DMS79 treated with DMSO at 0.1 percent for 48 hours (cell line): ENCODE measurements around the gene GRM3.

Source experiments
- DNase-seq: peaks from one replicate; lab custom pipeline; 2025; lab: John Stamatoyannopoulos, UW

The GRM3 gene

DNA sequence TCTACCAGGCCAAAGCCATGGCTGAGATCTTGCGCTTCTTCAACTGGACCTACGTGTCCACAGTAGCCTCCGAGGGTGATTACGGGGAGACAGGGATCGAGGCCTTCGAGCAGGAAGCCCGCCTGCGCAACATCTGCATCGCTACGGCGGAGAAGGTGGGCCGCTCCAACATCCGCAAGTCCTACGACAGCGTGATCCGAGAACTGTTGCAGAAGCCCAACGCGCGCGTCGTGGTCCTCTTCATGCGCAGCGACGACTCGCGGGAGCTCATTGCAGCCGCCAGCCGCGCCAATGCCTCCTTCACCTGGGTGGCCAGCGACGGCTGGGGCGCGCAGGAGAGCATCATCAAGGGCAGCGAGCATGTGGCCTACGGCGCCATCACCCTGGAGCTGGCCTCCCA is 142.7 kb downstream of the GRM3 start:
- DNase-seq = no peak

DNA sequence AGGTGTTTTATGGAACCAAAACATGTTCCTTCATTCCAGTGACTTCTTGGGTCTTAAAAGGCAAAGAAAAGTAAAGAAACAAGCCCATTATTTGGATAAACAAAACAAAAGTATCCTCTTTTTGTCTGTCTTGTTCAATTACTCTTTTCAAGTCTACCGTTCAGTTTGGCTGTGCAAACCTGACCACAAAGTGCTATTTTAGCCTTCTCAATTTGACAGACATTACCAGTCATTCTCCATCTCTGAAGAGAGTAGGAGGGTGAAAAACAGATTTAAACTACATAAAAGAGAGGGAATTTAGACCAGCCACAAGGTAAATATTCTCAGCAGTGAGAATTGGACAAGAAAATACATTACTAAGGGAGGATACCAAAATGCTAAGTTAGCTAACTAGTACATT is 145.2 kb downstream of the GRM3 start:
- no peak for DNase-seq

DNA sequence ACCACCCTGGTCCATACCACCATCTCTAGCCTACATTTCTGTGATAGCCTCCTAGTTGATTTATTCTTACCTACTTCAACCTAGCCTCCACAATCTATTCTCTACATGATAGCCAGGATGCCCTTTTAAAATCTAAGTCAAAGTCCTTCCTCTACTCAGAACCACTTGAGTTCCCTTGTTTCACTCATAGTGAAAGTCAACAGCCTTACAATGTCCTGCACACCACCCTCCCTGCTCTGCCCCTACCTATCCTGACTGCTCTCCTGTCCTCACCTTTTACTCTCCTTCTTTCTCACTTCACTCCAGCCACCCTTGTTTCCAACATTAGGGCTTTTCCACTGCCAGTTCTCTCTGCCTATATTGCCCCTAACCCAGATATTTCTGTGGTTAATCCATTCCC is 146.7 kb downstream of the GRM3 start:
- DNase-seq = no peak

DNA sequence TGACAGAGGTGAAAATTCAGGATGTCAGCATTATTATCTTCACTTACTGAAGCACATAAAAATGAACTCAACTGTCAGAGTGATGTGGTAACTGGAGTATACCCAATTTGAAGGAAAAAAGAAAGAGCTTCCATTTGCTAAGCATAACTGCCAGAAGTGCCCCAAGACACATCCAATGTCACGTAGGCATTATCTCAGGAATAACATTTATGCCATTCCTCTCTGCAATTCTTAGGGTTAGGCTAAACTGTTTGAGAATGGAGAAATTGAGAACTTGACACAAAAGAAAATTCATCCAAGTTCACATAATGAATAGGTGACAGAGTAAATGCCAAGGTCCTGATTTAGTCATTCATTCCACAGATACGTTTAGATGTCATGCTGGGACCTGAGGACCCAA is 148.6 kb downstream of the GRM3 start:
- no peak for DNase-seq

DNA sequence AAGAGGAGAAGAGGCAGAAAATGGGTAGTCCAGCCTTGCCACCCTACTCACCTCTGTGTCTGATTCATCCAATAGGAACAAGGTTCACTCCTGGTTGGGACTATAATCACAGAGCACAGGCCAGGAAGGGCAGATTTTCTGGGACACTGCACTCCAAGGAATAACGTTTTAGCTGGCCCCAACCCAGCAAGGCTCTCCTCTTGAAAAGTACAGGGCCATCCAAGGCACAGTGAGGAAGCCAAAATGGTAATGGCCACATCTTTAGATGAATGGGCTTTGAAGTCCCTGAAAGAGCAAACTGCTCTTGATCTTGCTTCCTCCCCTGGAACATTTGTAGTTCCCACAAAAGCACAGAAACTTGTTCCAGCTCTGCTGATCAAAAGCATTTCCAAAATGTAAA is 149.4 kb downstream of the GRM3 start:
- DNase-seq = no peak

DNA sequence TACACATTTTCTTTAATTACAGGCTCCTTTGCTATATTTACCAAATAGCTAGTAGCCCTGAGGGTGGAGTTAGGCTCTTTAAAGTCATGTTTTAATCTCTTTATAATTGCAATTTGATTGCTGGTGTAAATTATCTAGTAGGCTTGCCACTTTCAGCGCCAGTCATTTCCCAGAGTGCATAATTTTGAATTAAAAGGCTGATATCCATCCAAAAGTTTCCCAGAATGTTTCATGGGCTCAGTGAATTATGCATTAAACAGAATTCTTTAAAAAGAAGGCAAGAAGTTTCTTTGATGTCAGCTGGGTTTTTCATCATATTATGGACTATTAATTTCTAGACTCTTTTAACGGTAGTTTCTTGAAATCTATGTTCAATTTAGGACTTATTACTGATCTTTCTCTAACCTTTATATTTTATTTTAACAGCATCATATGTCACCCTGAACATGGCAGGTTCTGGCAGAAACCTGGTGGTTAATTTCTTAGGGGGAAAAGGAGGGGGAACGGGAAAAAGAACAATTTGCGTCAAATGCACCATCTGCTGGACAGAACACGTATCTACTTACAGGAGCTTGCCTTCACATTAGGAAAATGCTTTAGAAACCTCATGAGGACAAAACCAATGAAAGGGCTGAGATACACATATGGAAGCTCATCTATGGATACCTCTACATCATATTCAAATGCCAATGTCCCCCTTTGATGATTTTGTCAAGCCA is 171.1 kb downstream of the GRM3 start:
- no peak for DNase-seq

DNA sequence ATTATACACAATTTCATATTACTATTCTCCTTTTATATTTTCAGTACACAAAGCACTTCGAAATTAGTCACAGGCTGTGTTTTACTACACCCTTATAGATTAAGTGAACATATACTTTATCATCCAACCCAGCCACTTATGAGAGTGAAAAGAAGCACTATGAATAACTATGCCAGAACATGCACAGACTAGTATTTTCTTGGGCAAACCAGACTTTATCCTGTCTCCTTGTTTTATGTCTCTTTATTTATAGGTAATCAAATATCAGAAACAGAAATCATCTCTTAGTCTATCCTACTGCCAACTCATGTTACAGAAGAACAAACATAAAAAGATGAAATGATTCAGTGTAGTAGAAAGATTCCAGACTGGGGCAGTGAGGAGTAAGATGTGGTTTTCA is 171.8 kb downstream of the GRM3 start:
- DNase-seq = no peak

DNA sequence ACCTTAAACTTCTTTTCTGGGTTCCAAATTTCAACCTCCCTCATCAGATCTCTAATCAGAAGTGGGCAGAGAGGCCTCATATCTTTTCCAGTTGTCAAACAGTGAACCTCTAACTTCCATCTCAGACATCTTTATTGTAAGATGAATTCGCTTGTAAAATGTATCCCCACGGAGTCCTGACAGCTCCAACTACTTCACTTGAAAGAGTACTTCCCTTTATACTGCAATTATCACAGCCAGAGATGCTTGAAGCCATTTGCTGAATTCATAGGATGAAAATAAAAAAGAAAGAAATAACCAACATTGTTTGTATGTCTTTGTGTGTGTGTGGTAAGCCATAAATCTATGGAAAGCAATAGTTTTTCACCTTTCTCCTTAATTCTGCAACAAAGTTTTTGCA is 175.2 kb downstream of the GRM3 start:
- DNase-seq = no peak

DNA sequence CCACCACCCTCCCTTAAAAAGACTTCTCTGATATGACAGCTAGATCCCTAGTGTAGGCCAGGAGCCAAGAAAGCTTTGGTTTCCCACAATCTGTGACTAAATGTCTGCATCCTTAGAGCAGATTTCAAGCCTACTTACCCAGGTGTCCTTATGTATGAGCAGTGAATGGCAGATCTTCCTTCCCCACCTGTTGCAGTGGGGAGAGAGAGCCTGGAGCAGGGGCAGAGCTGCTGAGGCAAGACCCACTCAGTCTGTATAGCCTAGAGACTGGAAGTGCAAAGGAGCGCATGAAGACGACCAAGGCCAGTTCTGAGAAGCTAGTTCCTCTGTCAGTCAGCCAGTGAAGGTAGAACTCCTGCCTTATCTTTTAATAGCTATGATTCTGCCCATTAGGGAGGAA is 180.1 kb downstream of the GRM3 start:
- DNase-seq = no peak

DNA sequence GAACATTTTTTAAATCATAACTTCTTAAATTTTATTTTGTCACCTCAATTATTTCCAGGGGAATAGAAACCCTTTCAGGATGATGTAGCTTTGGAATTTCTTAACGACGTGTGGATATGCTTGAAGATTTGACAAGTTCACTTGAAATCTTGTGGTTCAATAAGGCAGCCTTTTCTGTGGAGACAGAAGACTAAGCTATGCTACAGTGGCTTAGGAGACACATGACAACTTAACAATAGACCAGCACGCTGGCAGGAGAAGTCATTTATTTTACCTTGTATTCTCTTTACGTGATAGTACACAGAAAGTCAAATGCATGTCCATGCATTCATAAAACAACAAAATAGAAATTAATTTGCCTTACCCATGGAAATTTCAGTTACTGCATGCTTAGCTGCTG is 181.6 kb downstream of the GRM3 start:
- DNase-seq = no peak

DNA sequence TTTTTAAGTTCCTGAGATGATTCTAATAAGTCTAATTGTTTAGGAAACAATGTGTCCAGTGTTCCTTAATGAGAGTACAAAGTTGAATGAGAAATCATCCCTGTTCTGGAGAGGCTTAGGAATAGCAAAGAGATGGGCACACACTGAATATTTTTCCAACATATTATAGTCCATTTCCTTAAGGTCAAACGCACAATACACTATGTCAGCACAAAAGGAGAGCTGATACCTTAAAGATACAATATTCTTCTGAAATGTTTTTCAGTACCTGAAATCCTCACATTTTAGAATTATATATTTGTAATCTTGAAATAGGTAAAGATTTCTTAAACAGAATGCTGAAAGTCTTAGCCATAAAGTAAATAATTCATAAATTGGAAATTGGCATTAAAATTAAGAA is 183.2 kb downstream of the GRM3 start:
- DNase-seq = no peak

DNA sequence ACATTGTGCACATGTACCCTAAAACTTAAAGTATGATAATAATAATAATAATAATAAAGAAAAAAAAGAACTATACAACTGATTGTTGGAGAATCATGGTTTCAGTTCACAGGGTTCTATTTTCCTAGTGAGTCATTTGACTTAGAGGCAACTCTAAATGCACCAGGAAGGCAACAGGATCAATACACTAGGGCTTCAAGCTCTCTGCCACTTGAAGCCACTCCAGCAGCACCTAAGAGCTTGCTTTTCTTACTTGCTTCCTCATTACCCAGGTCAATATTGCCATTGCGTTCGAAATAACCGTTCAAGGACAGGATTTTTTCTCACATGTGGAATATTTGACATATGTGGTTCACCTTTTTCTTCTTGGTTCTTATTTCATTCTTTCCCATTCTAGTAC is 189.7 kb downstream of the GRM3 start:
- peak; percentile 32 for DNase-seq

DNA sequence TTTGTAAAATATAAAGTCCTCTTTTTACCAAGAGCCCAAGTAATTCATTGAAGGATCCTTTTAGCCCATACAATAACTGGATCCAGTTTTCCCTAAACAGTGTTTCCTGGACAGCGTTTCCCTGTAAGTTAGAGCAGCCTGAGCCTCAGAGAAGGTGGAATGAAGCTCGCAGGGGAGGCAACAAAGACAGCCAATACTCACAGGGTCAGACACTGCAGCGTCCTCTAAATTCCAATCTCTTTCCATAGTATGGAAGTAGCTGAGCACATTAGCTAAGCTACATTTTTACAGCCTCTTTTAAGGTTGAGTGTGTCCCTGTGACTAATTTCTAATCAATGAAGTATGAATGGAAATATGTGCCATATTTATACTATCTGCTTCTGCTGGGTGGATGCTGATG is 193.5 kb downstream of the GRM3 start:
- DNase-seq = no peak

DNA sequence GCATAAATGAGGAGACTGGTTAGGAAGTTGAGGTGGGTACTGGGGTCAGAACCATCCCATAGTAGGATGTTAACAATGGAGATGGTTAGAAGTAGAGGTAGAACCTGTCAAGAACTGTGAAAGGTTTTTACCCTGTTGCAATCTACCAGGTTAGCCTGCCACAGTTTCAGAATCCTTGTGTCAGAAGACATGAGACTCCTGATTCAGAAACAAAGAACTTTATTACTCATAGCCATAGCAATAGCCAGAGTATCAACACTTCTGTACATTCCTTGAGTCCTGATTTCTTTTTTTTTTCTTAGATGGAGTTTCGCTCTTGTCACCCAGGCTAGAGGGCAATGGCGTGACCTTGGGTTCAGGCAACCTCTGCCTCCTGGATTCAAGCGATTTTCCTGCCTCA is 200.9 kb downstream of the GRM3 start:
- no peak for DNase-seq

DNA sequence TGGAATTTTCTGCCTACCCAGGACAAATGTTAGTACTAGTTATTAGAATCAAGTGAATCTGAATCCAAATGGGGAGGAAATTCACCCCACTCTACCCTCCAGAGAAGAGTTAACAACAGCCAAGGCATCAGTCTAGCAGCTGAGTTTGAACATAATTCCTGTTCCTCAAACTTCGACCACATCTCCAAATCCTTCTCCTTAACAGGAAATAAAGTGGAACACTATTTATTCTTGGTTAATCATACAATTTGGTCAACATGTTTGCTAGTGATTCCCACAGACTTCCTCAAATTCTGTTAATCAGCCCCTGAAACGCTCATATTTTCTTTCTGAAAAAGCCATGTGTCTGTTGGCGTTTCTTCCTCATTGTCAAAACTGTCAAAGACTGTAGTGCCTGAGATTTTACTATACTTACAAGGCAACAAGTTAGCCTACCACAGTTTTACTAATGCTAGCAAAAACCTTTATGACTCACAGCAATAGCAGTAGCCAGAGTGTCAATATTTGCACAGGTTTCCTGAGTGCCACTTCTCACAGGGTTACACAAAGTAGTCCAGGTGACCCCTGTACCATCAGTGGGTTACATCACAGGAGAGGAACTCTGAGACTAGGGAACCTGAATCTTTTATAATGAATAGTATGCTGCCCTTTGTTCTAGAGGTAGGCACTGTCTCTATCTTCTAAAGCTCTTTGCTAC is 202.9 kb downstream of the GRM3 start:
- peak; percentile 29 for DNase-seq

DNA sequence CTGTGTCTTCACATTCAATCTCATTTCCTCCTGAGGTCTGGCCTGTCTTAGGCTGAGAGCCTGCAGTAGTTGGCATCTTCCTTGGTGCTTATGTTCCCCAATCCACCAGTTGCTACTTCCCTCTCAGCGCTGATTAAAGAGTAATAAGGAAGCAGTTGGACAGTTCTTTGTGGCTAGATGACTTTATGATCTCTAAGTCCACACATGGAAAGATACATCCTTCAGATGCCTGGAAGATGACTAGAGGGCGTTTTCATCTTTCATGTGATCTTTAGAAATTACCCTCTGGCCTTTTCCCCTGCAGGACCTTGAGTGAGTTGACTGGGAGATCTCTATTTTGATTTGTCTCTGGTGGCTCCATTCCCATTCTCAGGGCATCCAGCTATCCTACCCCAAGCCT is 204.5 kb downstream of the GRM3 start:
- DNase-seq = no peak

DNA sequence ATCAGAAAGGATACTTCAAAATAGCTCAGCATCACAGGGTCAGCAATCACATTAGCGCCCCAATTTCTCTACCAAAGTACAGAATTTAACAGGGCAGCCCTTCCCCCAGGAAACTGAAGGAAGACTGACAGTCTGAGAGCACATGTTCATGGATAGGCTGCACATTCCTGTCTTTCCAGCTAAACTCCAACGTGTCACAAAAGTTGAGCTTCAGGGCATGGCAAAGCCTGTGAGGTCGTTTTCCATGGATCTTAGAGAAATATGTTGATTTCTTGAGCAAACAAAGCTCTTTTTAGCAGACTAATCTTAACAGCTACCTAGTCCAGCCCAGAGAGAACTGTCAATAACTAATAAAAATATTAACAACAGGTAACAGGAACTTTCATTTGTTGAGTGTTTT is 207.9 kb downstream of the GRM3 start:
- DNase-seq = no peak

DNA sequence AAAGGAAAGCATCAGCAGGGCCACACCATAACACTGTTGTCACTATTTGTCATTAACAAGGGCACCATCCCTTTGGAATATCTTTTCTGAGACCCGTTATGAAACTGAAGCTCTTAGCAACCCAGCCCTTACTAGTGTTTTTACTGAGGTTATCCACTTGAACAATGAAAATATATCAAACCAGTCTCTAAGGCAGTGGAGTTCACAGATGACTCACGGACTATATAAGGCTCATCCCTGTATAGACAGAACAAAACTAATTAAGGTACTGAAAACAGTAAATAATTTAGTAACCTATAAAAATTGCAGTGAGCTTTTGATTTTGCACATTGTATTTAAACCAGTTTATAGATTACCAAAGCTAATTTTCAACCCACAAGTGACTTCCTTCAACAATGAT is 219.7 kb downstream of the GRM3 start:
- DNase-seq = no peak

DNA sequence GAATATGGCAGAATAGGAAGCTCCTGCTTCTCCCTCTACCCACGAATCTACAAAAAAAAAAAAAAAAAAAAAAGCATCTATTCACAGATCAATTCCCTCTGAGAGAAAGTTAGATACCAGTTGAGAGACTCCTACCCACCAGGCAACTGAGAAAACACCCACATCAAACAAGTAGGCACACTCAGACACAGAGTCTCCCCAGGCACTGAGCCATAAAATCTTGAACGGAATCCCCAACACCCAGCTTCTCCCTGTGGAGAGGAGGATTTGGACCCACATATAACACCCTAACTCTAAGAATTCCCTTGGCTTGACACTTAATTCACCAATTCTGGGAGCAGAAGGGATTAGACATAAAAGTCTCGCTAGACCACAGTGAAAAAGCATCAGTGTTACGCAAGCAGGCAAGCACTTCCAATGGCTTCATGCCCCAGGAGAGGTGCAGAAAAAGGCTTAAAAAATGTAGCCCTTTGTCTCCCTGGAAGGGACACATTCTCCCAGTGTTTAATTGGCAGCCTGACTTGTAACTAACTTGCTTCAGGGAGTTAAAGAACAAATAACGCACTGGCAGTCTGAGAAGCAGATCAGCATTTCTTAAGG is 223.6 kb downstream of the GRM3 start:
- no peak for DNase-seq

DNA sequence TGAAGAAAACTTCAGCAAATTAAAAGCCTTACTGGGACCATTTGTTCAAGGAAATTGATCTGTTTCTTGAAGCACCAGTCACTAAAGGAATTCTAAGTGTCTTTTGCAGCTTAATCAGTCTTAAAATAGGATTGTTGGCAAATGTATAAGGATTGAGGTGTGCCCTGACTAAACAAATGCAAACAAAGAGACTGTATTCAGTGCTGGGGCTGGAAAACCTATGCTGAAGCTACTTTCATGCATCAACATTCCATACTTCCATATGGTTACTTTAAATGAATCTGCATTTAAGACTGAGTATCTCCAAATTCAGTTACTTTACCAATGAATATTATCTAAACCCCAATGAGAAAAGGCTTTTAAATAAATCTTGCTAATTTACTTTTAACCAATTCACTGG is 232.4 kb downstream of the GRM3 start:
- no peak for DNase-seq

DNA sequence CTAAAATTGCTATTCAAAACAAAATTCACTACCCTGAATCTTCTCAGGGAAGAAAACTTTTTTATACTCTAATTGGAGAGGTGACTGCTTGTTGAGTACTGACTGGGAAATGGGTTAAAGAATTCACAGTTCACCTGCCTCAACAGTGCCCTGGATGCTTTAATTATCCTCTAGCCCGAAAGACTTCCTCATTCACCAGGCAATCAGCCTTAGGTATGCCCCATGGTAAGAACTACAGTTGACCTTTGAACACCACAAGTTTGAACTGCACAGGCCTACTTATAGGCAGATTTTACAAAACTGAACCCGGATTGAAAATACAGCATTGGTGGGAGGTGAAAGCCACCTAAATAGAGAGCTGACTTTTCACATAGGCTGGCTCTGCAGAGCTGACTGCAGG is 240.4 kb downstream of the GRM3 start:
- no peak for DNase-seq

DNA sequence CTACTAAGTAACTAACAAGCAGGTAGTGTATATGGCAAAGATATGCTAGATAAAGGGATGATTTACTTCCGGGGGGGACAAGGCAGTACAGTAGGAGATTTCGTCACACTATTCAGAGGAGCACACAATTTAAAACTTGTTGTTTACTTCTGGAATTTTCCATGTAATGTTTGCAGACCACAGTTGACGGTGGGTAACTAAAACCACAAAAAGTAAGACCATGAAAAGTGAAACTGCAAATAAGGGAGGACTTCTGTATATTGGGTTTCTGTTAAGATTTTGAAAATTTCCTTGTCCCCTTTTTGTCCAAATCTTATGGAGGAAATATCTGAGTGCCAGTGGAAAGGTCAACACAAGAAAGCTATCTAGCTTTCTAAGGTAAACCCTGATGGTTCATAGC is 245.8 kb downstream of the GRM3 start:
- DNase-seq = no peak

DNA sequence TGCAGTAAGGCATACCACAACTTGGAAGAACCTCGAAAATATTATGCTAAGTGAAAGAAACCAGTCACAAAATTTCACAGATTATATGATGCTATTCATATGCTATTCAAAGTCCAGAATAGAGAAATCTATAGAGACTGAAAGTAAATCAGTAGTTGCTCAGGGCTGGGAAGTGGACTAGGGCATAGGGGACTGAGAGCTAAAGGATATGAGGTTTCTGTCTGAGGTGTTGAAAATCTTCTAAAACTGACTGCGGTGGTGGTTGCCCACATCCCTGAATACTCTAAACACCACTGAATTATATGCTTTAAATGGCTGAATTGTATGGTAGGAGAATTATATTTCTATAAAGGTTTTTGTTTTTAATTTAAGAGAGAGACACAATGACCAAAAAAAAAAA is 254.5 kb downstream of the GRM3 start:
- no peak for DNase-seq

DNA sequence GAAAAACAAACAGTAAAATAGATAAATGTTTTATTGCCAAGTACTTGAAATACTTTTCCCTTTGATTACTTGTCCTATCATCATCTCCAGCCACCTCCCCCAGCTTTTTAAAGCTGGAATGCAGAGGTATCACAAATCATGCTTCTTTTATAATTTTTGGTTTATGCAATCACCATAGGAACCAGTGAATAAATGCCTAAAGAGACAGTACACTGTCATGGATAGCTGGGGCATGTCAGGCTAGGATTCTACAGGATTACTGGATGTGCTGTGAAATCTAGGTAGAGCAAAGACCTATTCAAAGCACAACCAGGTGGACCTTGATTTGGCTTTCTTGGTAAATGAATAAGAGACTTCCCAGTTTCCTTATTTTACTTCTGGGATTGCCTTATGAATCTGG is 257.2 kb downstream of the GRM3 start:
- DNase-seq = no peak
